Aorta (tissue), 5 donors: ENCODE measurements around the gene NFIA. TPM values are rescaled to one million over a fixed set of nuclear protein-coding genes. Genes with fewer than 3 reads are reported as not detected.

Source experiments
- ATAC-seq: fragments of 200-7000 bp; cut with Tn5 transposase; one replicate; pipeline ENCODE4 v1.9.1; 2022; ENCODE audit warnings: moderate library complexity; ENCODE audit not compliant: low FRiP score
- DNase-seq, 2 donors: peaks; one replicate each; pipeline ENCODE4 v3.0.0-alpha.2; 2020
- H3K27ac ChIP-seq, 2 donors: one replicate each; pipeline ENCODE4 v1.5.1; 2013; ENCODE audit warnings: low read length in 2 of 2, mild to moderate bottlenecking in 2 of 2, moderate library complexity in 2 of 2, control low read depth in 1 of 2, inconsistent platforms in 1 of 2, low read depth in 1 of 2
- H3K27me3 ChIP-seq, 2 donors: one replicate each; pipeline ENCODE4 v1.6.1; 2013; ENCODE audit warnings: control low read depth in 1 of 2, low read length in 1 of 2, mild to moderate bottlenecking in 1 of 2, moderate library complexity in 1 of 2; ENCODE audit not compliant: insufficient read depth in 2 of 2, control insufficient read depth in 1 of 2
- H3K36me3 ChIP-seq, 2 donors: one replicate each; pipeline ENCODE4 v1.6.1; 2013; ENCODE audit warnings: control low read depth in 1 of 2, low read length in 1 of 2, mild to moderate bottlenecking in 1 of 2; ENCODE audit not compliant: insufficient read depth in 2 of 2, control insufficient read depth in 1 of 2
- H3K4me1 ChIP-seq, 2 donors: one replicate each; pipeline ENCODE4 v1.6.1; 2013; ENCODE audit warnings: low read length in 2 of 2, control low read depth in 1 of 2, mild to moderate bottlenecking in 1 of 2, moderate library complexity in 1 of 2; ENCODE audit not compliant: insufficient read depth in 2 of 2, control insufficient read depth in 1 of 2
- H3K4me3 ChIP-seq, 2 donors: one replicate each; pipeline ENCODE4 v1.5.1; 2013; ENCODE audit warnings: low read length in 2 of 2, control low read depth in 1 of 2, mild to moderate bottlenecking in 1 of 2
- H3K9me3 ChIP-seq: one replicate; pipeline ENCODE4 v1.6.1; 2013; ENCODE audit warnings: mild to moderate bottlenecking, low read length; ENCODE audit not compliant: control insufficient read depth
- WGBS, 2 donors: extraction: QIAGEN DNeasy Blood & Tissue Kit; methylation state at CpG; one replicate each; pipeline ENCODE4 v1.1.7; 2013; 5-methylcytosine and 5-hydroxymethylcytosine counted together
- intact Hi-C, 2 donors: fragments of 100-400 bp; cut with DNase I; formaldehyde crosslinking; loops; one replicate each; pipeline versions ENCODE4 v1.14.2 to v1.15.0; 2022
- polyA plus RNA-seq, 2 donors: library from polyadenylated mRNA; stranded (reverse); fragments of 200-250 nt; gene quantifications; one replicate each; pipeline ENCODE4 v1.2.3, GENCODE V29; 2013
- total RNA-seq, 2 donors: library from RNA; stranded (reverse); fragmentation: NEBNext Ultra II Directional; extraction: Animal tissue kit (Norgen Biotek cat#: 25700); gene quantifications; one replicate each; pipeline ENCODE4 v1.2.1, GENCODE V29; 2021
- donor health status: healthy with polysubstance abuse.
- donor health status: Bipolar disorder and iron deficiency.
- donor health status: DM: no; HTN: no; CAD: no.
- donor health status: DM: no; HTN: no; CAD: no.
- donor health status: DM: yes; HTN: yes; CAD: no.

The NFIA gene
- total and polyA plus RNA-seq, 4 donors: 15.3 to 221 (median 82.4) TPM

- ATAC-seq: no peak
- 98 to 100% methylated on average over 1 of the region's 1 CpG for WGBS, 2 donors
- Histone ChIP-seq H3K4me1 (peaks cover 2 to 8% of the 10 kb centered on the region in 2 donors), H3K9me3 (no peaks in the 10 kb centered on the region), H3K36me3 (no peaks in the 10 kb centered on the region), H3K27me3 (no peaks in the 10 kb centered on the region), H3K4me3 (no peak overlapping the region), H3K27ac (no peak overlapping the region)
- intact Hi-C loops: no loop called here
- DNase-seq: no peak
Measured at GRCh38 chr1:61237147-61237546, 154.8 kb downstream of the NFIA start.

DNA sequence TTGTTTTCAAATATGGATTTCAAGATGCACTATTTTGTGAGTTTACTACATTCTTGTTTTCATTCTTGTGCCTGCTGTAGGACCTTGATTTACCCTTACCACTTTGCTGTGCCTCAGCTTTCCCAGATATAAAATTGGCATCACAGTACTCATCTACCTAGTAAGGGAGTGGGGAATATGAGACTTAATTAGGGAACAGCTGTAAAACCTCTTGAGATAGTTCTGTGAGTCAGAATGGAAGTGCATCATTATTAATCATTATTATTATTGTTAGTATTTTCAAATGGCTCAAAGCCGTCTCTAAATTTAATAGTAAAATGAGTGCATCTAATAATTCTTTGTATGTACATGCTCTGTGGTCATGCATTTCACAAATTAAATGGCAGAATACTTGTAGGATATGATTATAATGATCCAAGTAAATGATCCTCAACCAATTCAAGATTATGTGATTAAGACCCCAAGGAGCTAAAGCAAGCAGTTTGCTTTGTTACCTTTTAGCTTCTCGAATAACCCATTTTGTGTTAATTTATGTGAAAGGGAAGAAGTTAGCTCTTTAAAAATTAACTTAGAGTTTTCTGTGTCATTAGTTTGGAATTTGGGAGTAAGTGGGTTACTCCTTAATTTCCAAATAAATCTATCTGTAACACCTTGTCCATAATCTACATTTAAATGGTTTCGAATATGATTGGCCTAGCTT is 155.4 kb downstream of the NFIA start:
- ATAC-seq: no peak
- 83 to 90% methylated on average over 3 of the region's 3 CpGs for WGBS, 2 donors
- no peak overlapping the region for H3K4me3 ChIP-seq
- no peaks in the 10 kb centered on the region for H3K9me3 ChIP-seq
- peaks cover 2 to 8% of the 10 kb centered on the region in 2 donors for H3K4me1 ChIP-seq
- H3K27me3 ChIP-seq: no peaks in the 10 kb centered on the region
- H3K36me3 ChIP-seq: no peaks in the 10 kb centered on the region
- H3K27ac ChIP-seq: no peak overlapping the region
- no peak for DNase-seq
- intact Hi-C loops: no loop called here

GRCh38 chr1:61238359-61238665 is 156.0 kb downstream of the NFIA start:
- no peaks in the 10 kb centered on the region for H3K36me3 ChIP-seq
- no peaks in the 10 kb centered on the region for H3K9me3 ChIP-seq
- H3K27me3 ChIP-seq: no peaks in the 10 kb centered on the region
- H3K4me3 ChIP-seq: no peak overlapping the region
- H3K27ac ChIP-seq: no peak overlapping the region
- peaks cover 2 to 8% of the 10 kb centered on the region in 2 donors for H3K4me1 ChIP-seq
- intact Hi-C loops: no loop called here
- DNase-seq (no peak), ATAC-seq (no peak)
- WGBS, 2 donors: 75 to 81% methylated on average over 5 of the region's 5 CpGs

- H3K9me3 ChIP-seq: no peaks in the 10 kb centered on the region
- peaks cover 2 to 12% of the 10 kb centered on the region in 2 donors for H3K4me1 ChIP-seq
- DNase-seq: no peak
- ATAC-seq: no peak
- intact Hi-C loops: no loop called here
- no peak overlapping the region for H3K27ac ChIP-seq
- WGBS, 2 donors: 50% methylated on average over 3 of the region's 3 CpGs
- H3K4me3 ChIP-seq: no peak overlapping the region
- no peaks in the 10 kb centered on the region for H3K27me3 ChIP-seq
- no peaks in the 10 kb centered on the region for H3K36me3 ChIP-seq
Measured at GRCh38 chr1:61240878-61241277, 158.5 kb downstream of the NFIA start.

GRCh38 chr1:61241411-61241838 is 159.1 kb downstream of the NFIA start:
- H3K4me3 ChIP-seq: peak overlapping the region in 1 of 2 donors; percentile 60
- intact Hi-C loops: no loop called here
- no peaks in the 10 kb centered on the region for H3K9me3 ChIP-seq
- no peaks in the 10 kb centered on the region for H3K27me3 ChIP-seq
- no peaks in the 10 kb centered on the region for H3K36me3 ChIP-seq
- ATAC-seq (peak; percentile 66), DNase-seq (peak; percentile 77 to 83)
- H3K4me1 ChIP-seq: peaks cover 2 to 12% of the 10 kb centered on the region in 2 donors
- no peak overlapping the region for H3K27ac ChIP-seq
- 3% methylated on average over 4 of the region's 4 CpGs for WGBS, 2 donors

DNA sequence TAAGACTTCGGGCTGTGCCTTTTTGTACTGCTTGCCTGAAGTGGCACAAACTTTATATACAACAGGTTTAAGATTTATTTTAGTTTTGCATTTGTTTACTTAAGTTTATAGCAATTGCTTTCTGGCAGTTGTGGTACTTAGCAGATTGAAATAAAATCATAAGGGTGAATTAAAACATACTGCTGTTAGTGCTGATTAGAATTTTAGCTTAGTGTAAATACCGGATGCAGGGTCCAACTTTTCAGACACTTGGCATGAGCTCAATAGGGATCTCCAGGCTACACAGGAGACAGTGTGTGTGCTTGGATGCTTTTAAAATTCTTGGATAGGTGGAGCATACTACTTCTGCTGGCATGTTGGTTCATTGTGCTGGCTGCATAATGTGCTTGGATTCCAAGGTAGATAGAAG is 159.6 kb downstream of the NFIA start:
- Histone ChIP-seq H3K36me3 (no peaks in the 10 kb centered on the region), H3K27me3 (no peaks in the 10 kb centered on the region), H3K27ac (peak overlapping the region; percentile 17 to 93), H3K4me3 (peak overlapping the region in 1 of 2 donors; percentile 60), H3K4me1 (peaks cover 2 to 12% of the 10 kb centered on the region in 2 donors), H3K9me3 (no peaks in the 10 kb centered on the region)
- ATAC-seq (no peak), DNase-seq (no peak)
- 14 to 16% methylated on average over 2 of the region's 2 CpGs for WGBS, 2 donors
- intact Hi-C loops: no loop called here

DNA sequence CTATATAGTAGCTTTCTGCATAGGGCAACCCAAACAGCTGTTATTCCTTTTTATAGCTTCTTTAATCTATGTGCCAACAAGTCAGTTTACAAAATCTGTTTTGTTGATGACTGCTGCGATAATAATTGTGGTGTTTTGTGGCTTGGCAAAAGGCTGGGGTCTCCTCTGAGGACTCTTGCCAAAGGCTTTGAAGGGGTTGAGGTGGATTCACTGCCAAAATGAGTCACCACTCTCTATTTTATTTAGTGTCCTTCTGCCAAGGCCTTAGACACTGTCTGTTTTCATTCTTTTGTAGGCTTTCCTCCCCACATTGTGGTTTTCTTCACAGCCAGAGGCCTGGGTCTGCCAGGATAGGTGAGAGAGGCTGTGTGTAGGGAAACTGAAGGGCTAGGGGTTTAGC is 161.8 kb downstream of the NFIA start:
- peaks cover 2 to 11% of the 10 kb centered on the region in 2 donors for H3K4me1 ChIP-seq
- no peak for DNase-seq
- peak; percentile 70 for ATAC-seq
- no peak overlapping the region for H3K4me3 ChIP-seq
- H3K27ac ChIP-seq: peak overlapping the region; percentile 14 to 68
- H3K27me3 ChIP-seq: no peaks in the 10 kb centered on the region
- no peaks in the 10 kb centered on the region for H3K36me3 ChIP-seq
- intact Hi-C loops: no loop called here
- 4 to 7% methylated on average over 1 of the region's 1 CpG for WGBS, 2 donors
- H3K9me3 ChIP-seq: no peaks in the 10 kb centered on the region

DNA sequence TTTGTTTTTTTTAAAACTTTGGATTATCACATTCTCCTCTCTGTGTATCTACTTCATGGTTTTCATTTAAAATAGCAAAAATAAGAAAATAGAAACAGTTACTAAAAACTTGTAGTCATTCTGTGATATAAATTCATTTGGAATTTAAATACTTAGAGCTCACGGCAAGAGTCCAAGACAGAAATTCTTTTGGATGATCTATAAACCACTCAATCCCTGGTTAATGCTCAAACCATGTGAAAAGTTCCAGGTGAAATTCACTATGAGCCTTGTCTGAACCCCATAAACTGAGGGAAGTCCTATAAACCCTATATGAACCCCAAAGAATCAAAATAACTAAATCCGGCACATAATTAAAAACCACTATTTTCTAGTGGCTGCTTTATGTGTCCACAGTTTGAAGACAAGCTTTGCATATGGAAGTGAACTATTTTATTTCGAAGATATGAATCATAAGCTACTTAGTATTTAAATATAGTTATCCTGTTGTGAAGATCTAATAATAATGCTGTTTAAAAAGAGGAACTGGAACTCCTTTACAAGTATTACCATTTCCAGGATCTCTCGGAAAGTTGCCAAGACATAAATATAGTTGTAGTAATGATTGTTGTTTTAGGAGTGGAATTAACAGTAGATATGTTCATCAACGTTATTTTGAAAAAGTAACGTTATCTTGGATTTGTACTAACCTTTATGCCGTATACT is 163.5 kb downstream of the NFIA start:
- DNase-seq (no peak), ATAC-seq (no peak)
- Histone ChIP-seq H3K4me3 (no peak overlapping the region), H3K4me1 (peaks cover 2 to 11% of the 10 kb centered on the region in 2 donors), H3K9me3 (no peaks in the 10 kb centered on the region), H3K27ac (no peak overlapping the region), H3K36me3 (no peaks in the 10 kb centered on the region), H3K27me3 (no peaks in the 10 kb centered on the region)
- intact Hi-C loops: loop anchor here in 1 of 2 donors (5.0 kb wide), 1 partner anchor 36 kb away; no protein-coding TSS in a partner anchor
- WGBS, 2 donors: 61 to 68% methylated on average over 7 of the region's 7 CpGs
